Measurements from ENCODE around the gene PRRT3.
"Not testable (repeated sequence)": the region's sequence is repeated elsewhere in the genome, so short reads cannot be mapped to it uniquely, and the experiment has no call there.

PRRT3 gene

DNA sequence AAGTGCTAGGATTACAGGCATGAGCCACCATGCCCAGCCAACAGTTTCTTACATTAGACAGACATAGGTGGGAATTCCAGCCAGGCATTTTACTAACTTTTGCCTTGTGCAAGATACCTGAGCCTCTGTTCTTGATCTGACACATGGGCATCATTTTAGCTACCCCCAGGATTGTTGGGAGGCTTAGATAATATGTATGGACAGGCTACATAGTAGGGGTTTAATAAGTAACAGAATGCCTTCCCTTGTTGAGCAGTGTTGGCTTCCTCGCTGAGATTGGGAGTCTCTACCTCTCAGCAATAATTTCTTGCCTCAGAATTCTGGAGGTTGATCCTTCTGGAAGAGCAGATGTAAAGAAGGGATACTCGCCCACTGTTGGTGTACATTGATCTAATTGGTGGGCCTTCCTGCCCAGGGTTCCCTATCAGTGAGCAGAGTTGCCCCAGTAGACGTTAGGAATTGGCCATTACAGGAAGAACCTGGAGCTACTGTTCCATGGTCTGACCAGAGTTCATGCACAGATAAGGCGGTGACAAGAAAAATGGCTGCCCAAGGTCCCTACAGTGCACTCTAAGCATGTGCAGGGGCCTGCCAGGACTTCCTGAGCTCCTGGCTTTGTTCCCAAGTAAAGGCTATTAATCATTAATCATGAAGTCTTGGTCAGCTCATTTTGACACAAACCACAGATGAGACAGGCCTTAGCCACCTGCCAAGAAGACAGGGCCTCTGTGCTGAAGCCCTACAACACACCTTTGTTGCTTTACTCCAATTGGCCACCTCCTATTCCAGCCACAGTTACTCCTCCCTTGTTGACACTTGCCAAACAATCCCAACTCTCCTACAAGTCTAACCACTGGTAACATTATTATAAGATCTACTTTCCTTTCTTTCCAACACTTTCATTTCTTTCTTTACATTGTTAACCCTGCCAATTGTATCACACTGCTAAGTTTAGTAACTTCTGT lies 54.5 kb downstream of the PRRT3 start:
- peak; percentile 61 for DNase-seq

DNA sequence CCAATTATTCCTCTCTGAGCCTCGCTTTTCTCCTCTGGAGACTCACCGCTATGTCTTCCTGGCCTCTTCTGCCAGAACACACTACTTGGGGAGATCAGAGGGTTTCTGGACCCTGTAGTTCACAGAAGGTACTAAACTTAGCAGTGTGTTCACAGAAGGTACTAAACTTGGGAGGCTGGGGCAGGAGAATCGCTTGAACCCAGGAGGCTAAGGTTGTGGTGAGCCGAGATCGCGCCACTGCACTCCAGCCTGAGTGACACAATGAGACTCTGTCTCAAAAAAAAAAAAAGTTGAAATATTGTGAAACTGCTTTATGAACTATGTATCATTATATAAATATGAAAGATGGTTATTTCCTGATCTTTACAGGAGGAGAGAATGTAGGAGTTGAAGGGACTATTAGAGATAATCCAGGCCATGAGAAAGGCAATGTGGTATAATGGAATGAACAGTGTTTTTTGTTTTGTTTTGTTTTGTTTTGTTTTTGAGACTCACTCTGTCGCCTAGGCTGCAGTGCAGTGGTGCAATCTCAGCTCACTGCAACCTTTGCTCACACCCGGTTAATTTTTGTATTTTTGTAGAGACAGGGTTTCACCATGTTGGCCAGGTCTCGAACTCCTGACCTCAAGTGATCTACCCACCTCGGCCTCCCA lies 55.3 kb downstream of the PRRT3 start:
- peak; percentile 54 for DNase-seq

DNA sequence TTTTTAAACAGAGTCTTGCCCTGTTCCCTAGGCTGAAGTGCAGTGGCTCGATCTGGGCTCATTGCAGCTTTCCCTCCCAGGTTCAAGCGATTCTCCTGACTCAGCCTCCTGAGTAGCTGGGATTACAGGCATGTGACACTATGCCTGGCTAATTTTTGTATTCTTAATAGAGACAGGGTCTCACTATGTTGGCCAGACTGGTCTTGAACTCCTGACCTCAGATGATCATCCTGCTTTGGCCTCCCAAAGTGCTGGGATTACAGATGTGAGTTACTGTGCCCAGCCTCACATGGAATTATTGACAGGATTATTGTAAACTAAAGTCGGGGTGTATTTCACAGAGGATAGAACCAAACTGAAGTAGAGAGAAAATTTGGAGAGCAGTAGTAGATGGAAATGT lies 56.5 kb downstream of the PRRT3 start:
- DNase-seq, result not testable (repeated sequence)
